CD8-positive, alpha-beta memory T cell (primary cell): ENCODE measurements around the gene SCAMP4. TPM values are rescaled to one million over a fixed set of nuclear protein-coding genes. Genes with fewer than 3 reads are reported as not detected.

Experiments
- CTCF ChIA-PET: fragments of 350-600 bp; sonication (Branson Sonifier 250); formaldehyde crosslinking; loops from one replicate; lab custom pipeline; 2021; ENCODE audit warnings: antibody characterized with exemption; lab: Charles Lee
- POLR2A ChIA-PET: fragments of 350-600 bp; sonication (Branson Sonifier 250); formaldehyde crosslinking; loops from one replicate; lab custom pipeline; 2021; ENCODE audit warnings: antibody characterized with exemption; lab: Charles Lee
- DNase-seq, 5 donors: peaks; one replicate each; pipeline versions ENCODE4 v3.0.0 to v3.0.0-alpha.2; 2020 to 2022; ENCODE audit warnings: mixed read lengths in 1 of 5
- H3K27ac ChIP-seq: one replicate; pipeline ENCODE4 v1.7.0; 2013; ENCODE audit warnings: low read depth, mild to moderate bottlenecking, low read length, moderate library complexity
- H3K27me3 ChIP-seq: 2 replicates; pipeline ENCODE4 v1.7.0; 2013; ENCODE audit warnings: low read length, mild to moderate bottlenecking; ENCODE audit not compliant: insufficient read depth, poor library complexity, severe bottlenecking
- H3K36me3 ChIP-seq: 2 replicates; pipeline ENCODE4 v1.7.0; 2013; ENCODE audit warnings: mild to moderate bottlenecking, low read length, moderate library complexity; ENCODE audit not compliant: insufficient read depth
- H3K4me1 ChIP-seq: 2 replicates; pipeline ENCODE4 v1.7.0; 2013; ENCODE audit warnings: mild to moderate bottlenecking, low read length, moderate library complexity; ENCODE audit not compliant: insufficient read depth
- H3K4me3 ChIP-seq: 2 replicates; pipeline ENCODE4 v1.7.0; 2013; ENCODE audit warnings: mild to moderate bottlenecking, low read length
- H3K9me3 ChIP-seq: 2 replicates; pipeline ENCODE4 v1.7.0; 2013; ENCODE audit warnings: mild to moderate bottlenecking, low read length
- H3K27ac Mint-ChIP-seq, 8 donors: one replicate each; pipeline ENCODE4 v1.8.0; 2020 to 2021; ENCODE audit warnings: mixed read lengths in 8 of 8, mild to moderate bottlenecking in 6 of 8, inconsistent platforms in 3 of 8, moderate library complexity in 3 of 8
- H3K27me3 Mint-ChIP-seq, 2 donors: one replicate each; pipeline ENCODE4 v1.8.0; 2020 to 2021; ENCODE audit warnings: mixed read lengths in 2 of 2, mild to moderate bottlenecking in 1 of 2, moderate library complexity in 1 of 2
- H3K36me3 Mint-ChIP-seq, 3 donors: one replicate each; pipeline ENCODE4 v1.8.0; 2020 to 2021; ENCODE audit warnings: mixed read lengths in 3 of 3, inconsistent platforms in 1 of 3, mild to moderate bottlenecking in 1 of 3
- H3K4me1 Mint-ChIP-seq, 3 donors: one replicate each; pipeline ENCODE4 v1.8.0; 2020 to 2021; ENCODE audit warnings: mixed read lengths in 3 of 3, inconsistent platforms in 1 of 3, mild to moderate bottlenecking in 1 of 3
- H3K4me3 Mint-ChIP-seq, 7 donors: one replicate each; pipeline ENCODE4 v1.8.0; 2020 to 2021; ENCODE audit warnings: mixed read lengths in 7 of 7, mild to moderate bottlenecking in 6 of 7, moderate library complexity in 4 of 7, inconsistent platforms in 2 of 7
- H3K9me3 Mint-ChIP-seq, 5 donors: one replicate each; pipeline ENCODE4 v1.8.0; 2020 to 2022; ENCODE audit warnings: mixed read lengths in 5 of 5, mild to moderate bottlenecking in 3 of 5, moderate library complexity in 2 of 5, inconsistent platforms in 1 of 5
- polyA plus RNA-seq: library from polyadenylated mRNA; unstranded; fragments of 300-500 nt; fragmentation: Illumina TruSeq; gene quantifications from one replicate; pipeline ENCODE4 v1.2.3, GENCODE V29; 2021
- total RNA-seq, 2 experiments: library from RNA; stranded (reverse); gene quantifications; one replicate each; pipeline ENCODE4 v1.2.3, GENCODE V29; 2021

The SCAMP4 gene
- 10 to 100 TPM; 38.6 to 40.6 TPM for total RNA-seq
- 16.3 TPM for polyA plus RNA-seq

GRCh38 chr19:1905110-1905862, at the start of gene SCAMP4, which contains the start of gene ADAT3:
Gene SCAMP4, plus strand, starts transcription at chr19:1905399. Its CDS starts 9,621 bp downstream, at chr19:1915020.
Gene ADAT3, plus strand, starts transcription at chr19:1905399. Its CDS starts 6,649 bp downstream, at chr19:1912048.
- DNase-seq: peak; percentile 95 to 99 (median 97)
- H3K27ac ChIP-seq: peak within 1 kb of the TSS; percentile 70
- ChIA-PET POLR2A (interaction anchor here (1.0 to 2.5 kb wide), 2 partner anchors 29 to 40 kb away, joined by 3 to 6 read pairs; no protein-coding TSS in a partner anchor), CTCF (interaction anchor here (1.9 kb wide), 1 partner anchor 30 kb away, joined by 5 read pairs; no protein-coding TSS in a partner anchor)
- H3K36me3 Mint-ChIP-seq: peaks cover 0 to 4% (median 0%) of the 10 kb centered on the region in 3 donors
- H3K9me3 ChIP-seq: no peaks in the 10 kb centered on the region
- no peaks in the 10 kb centered on the region for H3K27me3 ChIP-seq
- no peaks in the 10 kb centered on the region for H3K9me3 Mint-ChIP-seq
- H3K27ac Mint-ChIP-seq: peak within 1 kb of the TSS; percentile 85 to 97 (median 92)
- H3K4me3 ChIP-seq: peak within 1 kb of the TSS; percentile 74
- peak within 1 kb of the TSS; percentile 85 to 95 (median 89) for H3K4me3 Mint-ChIP-seq
- no peaks in the 10 kb centered on the region for H3K36me3 ChIP-seq
- peaks cover 15% of the 10 kb centered on the region for H3K4me1 ChIP-seq
- H3K27me3 Mint-ChIP-seq: no peaks in the 10 kb centered on the region
- peaks cover 21 to 39% (median 27%) of the 10 kb centered on the region in 3 donors for H3K4me1 Mint-ChIP-seq

- peaks cover 32 to 79% (median 33%) of the 10 kb centered on the region in 3 donors for H3K4me1 Mint-ChIP-seq
Observed at GRCh38 chr19:1855828-1856255, 49.4 kb upstream of the SCAMP4 start.

GRCh38 chr19:1856345-1856697, 48.9 kb upstream of the SCAMP4 start:
- Histone ChIP-seq H3K9me3 (no peaks in the 10 kb centered on the region), H3K27me3 (no peaks in the 10 kb centered on the region), H3K4me3 (peak overlapping the region; percentile 84), H3K4me1 (peaks cover 75% of the 10 kb centered on the region), H3K36me3 (no peaks in the 10 kb centered on the region), H3K27ac (peak overlapping the region; percentile 95)
- H3K27ac Mint-ChIP-seq: peak overlapping the region; percentile 81 to 97 (median 92)
- POLR2A ChIA-PET: interaction anchor here (0.5 to 1.8 kb wide), 3 partner anchors 8 to 195 kb away, joined by 4 to 7 read pairs (median 5); no protein-coding TSS in a partner anchor
- H3K4me1 Mint-ChIP-seq: peaks cover 32 to 79% (median 34%) of the 10 kb centered on the region in 3 donors
- H3K27me3 Mint-ChIP-seq: peaks cover 0 to 2% of the 10 kb centered on the region in 2 donors
- no peaks in the 10 kb centered on the region for H3K9me3 Mint-ChIP-seq
- peaks cover 0 to 2% (median 1%) of the 10 kb centered on the region in 3 donors for H3K36me3 Mint-ChIP-seq
- peak overlapping the region; percentile 75 to 90 (median 79) for H3K4me3 Mint-ChIP-seq
- CTCF ChIA-PET: interaction anchor here (1.2 to 2.1 kb wide), 2 partner anchors 18 to 19 kb away, joined by 3 to 8 read pairs; no protein-coding TSS in a partner anchor
- DNase-seq: no peak

More at GRCh38 chr19:1855828-1856255, 49.4 kb upstream of the SCAMP4 start:
- peaks cover 0 to 3% of the 10 kb centered on the region in 2 donors for H3K27me3 Mint-ChIP-seq
- H3K27ac Mint-ChIP-seq: peak overlapping the region; percentile 81 to 97 (median 92)
- Histone ChIP-seq H3K4me3 (peak overlapping the region; percentile 84), H3K36me3 (no peaks in the 10 kb centered on the region), H3K27me3 (no peaks in the 10 kb centered on the region), H3K4me1 (peaks cover 70% of the 10 kb centered on the region), H3K9me3 (no peaks in the 10 kb centered on the region), H3K27ac (peak overlapping the region; percentile 95)
- CTCF ChIA-PET: interaction anchor here (2.1 kb wide), 1 partner anchor 18 kb away, joined by 8 read pairs; no protein-coding TSS in a partner anchor
- POLR2A ChIA-PET: interaction anchor here (1.0 to 1.5 kb wide), 2 partner anchors 186 to 239 kb away, joined by 3 read pairs; no protein-coding TSS in a partner anchor
- DNase-seq: peak in 1 of 5 donors; percentile 51
- H3K36me3 Mint-ChIP-seq: peaks cover 0 to 2% (median 1%) of the 10 kb centered on the region in 3 donors
- H3K9me3 Mint-ChIP-seq: no peaks in the 10 kb centered on the region
- H3K4me3 Mint-ChIP-seq: peak overlapping the region; percentile 75 to 90 (median 79)

GRCh38 chr19:1856698-1857603, 48.2 kb upstream of the SCAMP4 start:
- H3K9me3 ChIP-seq: no peaks in the 10 kb centered on the region
- H3K36me3 ChIP-seq: no peaks in the 10 kb centered on the region
- H3K4me3 ChIP-seq: peak overlapping the region; percentile 84
- H3K9me3 Mint-ChIP-seq: no peaks in the 10 kb centered on the region
- H3K4me3 Mint-ChIP-seq: peak overlapping the region; percentile 75 to 90 (median 79)
- H3K27me3 ChIP-seq: no peaks in the 10 kb centered on the region
- CTCF ChIA-PET: interaction anchor here (0.9 to 2.1 kb wide), 4 partner anchors 8 to 40 kb away, joined by 3 to 8 read pairs (median 4); no protein-coding TSS in a partner anchor
- peak overlapping the region in 7 of 8 donors; percentile 81 to 97 (median 91) for H3K27ac Mint-ChIP-seq
- H3K4me1 ChIP-seq: peaks cover 81% of the 10 kb centered on the region
- H3K36me3 Mint-ChIP-seq: peaks cover 0 to 2% (median 1%) of the 10 kb centered on the region in 3 donors
- H3K27ac ChIP-seq: peak overlapping the region; percentile 95
- POLR2A ChIA-PET: interaction anchor here (0.5 to 1.8 kb wide), 4 partner anchors 7 to 195 kb away, joined by 3 to 7 read pairs (median 4); no protein-coding TSS in a partner anchor
- H3K4me1 Mint-ChIP-seq: peaks cover 38 to 84% (median 39%) of the 10 kb centered on the region in 3 donors
- DNase-seq: peak in 3 of 5 donors; percentile 18 to 51 (median 42)
- H3K27me3 Mint-ChIP-seq: peaks cover 0 to 1% of the 10 kb centered on the region in 2 donors

- DNase-seq: no peak
- ChIA-PET POLR2A (interaction anchor here (0.9 to 1.8 kb wide), 3 partner anchors 11 to 194 kb away, joined by 3 to 7 read pairs (median 4); no protein-coding TSS in a partner anchor), CTCF (interaction anchor here (0.9 to 1.5 kb wide), 2 partner anchors 9 to 39 kb away, joined by 3 to 6 read pairs; no protein-coding TSS in a partner anchor)
- H3K27ac Mint-ChIP-seq: peak overlapping the region in 7 of 8 donors; percentile 56 to 97 (median 71)
- Histone ChIP-seq H3K36me3 (no peaks in the 10 kb centered on the region), H3K4me1 (peaks cover 75% of the 10 kb centered on the region), H3K27ac (peak overlapping the region; percentile 70), H3K9me3 (no peaks in the 10 kb centered on the region), H3K4me3 (peak overlapping the region; percentile 47), H3K27me3 (no peaks in the 10 kb centered on the region)
- H3K27me3 Mint-ChIP-seq: peaks cover 0 to 6% of the 10 kb centered on the region in 2 donors
- H3K4me1 Mint-ChIP-seq: peaks cover 38 to 83% (median 41%) of the 10 kb centered on the region in 3 donors
- H3K9me3 Mint-ChIP-seq: no peaks in the 10 kb centered on the region
- peak overlapping the region; percentile 45 to 87 (median 69) for H3K4me3 Mint-ChIP-seq
- peaks cover 0 to 6% (median 1%) of the 10 kb centered on the region in 3 donors for H3K36me3 Mint-ChIP-seq
Observed at GRCh38 chr19:1857648-1858326, 47.4 kb upstream of the SCAMP4 start.

GRCh38 chr19:1858412-1859081, 46.7 kb upstream of the SCAMP4 start:
- CTCF ChIA-PET: interaction anchor here (1.0 kb wide), 1 partner anchor 10 kb away, joined by 3 read pairs; no protein-coding TSS in a partner anchor
- Histone ChIP-seq H3K9me3 (no peaks in the 10 kb centered on the region), H3K27me3 (no peaks in the 10 kb centered on the region), H3K36me3 (no peaks in the 10 kb centered on the region), H3K4me3 (no peak overlapping the region), H3K27ac (peak overlapping the region; percentile 70), H3K4me1 (peaks cover 68% of the 10 kb centered on the region)
- POLR2A ChIA-PET: no interaction called here
- Mint-ChIP-seq H3K27ac (peak overlapping the region; percentile 17 to 97 (median 76)), H3K4me3 (peak overlapping the region in 6 of 7 donors; percentile 15 to 76 (median 58)), H3K4me1 (peaks cover 32 to 75% (median 36%) of the 10 kb centered on the region in 3 donors), H3K9me3 (no peaks in the 10 kb centered on the region), H3K36me3 (peaks cover 0 to 5% (median 0%) of the 10 kb centered on the region in 3 donors), H3K27me3 (peaks cover 0 to 4% of the 10 kb centered on the region in 2 donors)
- no peak for DNase-seq
